ENCODE measurements around the gene PKDCC.

Gene PKDCC, protein sequence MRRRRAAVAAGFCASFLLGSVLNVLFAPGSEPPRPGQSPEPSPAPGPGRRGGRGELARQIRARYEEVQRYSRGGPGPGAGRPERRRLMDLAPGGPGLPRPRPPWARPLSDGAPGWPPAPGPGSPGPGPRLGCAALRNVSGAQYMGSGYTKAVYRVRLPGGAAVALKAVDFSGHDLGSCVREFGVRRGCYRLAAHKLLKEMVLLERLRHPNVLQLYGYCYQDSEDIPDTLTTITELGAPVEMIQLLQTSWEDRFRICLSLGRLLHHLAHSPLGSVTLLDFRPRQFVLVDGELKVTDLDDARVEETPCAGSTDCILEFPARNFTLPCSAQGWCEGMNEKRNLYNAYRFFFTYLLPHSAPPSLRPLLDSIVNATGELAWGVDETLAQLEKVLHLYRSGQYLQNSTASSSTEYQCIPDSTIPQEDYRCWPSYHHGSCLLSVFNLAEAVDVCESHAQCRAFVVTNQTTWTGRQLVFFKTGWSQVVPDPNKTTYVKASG

DNA sequence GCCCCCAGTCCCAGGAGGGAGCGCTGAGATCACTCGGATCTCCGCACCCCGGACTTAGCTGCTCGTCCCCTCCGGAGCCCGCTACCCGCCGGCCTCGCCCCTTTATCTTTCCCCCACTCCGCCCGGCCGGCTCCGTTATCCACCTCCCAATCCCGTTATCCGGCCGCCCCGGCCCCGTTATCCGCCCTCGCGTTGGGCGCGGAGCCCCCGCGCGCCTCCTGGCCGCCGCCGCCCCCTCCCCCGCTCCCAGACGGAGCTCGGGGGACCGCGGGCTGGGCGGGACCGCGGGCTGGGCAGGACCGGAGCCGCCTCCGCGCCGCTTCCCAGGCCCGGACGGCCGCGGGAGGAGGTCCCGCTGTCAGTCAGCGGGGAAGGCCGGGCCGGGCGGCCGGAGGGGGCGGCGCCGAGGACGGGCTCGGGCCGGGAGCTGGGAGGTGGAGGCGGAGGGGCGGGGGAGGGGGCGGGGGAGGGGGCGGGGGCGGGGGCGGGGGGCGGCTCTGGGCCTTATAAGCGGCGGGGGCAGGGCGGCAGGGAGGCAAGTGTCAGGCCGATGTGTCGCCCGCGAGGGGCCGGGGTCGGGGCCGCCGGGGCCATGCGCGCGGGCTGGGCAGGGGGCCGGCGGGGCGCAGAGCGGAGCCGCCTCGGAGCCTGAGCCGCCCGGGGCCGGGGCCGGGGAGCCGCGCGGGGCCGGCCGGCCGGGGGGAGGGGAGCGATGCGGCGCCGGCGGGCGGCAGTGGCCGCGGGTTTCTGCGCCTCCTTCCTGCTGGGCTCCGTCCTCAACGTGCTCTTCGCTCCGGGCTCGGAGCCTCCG, at the start of gene PKDCC:
PKDCC (plus strand) TSS at position 534 of the 811 bp plus-strand sequence; CDS start at position 713, 179 bp downstream.
- no peak for DNase-seq (ENCODE audit: low read depth)

DNA sequence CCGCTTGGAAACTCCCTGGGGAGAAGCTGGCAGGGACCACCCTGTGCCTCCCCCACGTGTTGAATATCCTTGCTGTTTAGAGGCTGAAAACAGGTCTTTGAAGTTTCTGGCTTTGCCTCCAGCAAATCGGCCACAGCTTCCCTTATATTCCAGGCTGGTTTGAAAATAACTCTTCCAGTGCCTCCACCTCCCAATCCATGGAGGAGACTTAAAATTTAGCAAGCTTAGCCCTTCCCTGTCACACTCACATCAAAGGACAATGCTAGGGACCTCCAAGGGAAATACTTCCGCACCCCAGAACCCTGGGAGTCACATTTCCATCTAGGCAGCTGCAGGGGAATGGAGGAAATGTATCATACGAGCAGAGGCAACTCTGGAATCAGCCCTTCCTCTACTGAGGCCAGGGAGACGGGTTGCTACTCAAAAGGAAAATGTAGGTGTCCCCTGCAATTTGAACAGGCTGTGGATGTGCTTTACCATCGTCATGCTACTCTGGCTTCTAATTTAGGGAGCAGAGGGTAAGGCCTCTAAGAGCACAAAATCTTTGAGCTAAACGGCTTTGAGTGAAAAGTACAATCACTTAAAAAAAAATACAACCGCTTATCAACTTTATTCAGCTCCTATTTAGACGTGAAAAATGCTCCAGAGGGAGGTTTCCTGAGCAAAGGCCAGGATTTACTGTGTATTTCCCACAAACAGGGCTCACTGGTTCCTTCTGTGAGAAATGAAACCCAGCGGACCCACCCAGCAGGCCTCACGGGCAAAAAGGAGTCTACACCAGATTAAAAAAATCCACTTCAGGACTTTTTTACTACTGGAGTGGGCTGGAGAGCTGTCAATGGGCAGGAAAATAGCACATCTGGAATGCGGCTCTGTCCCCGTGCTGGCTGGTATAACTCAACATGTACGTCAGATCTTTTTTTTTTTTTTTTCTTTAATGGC, 49.4 kb upstream of the PKDCC start:
- DNase-seq (ENCODE audit: low read depth) = no peak

DNA sequence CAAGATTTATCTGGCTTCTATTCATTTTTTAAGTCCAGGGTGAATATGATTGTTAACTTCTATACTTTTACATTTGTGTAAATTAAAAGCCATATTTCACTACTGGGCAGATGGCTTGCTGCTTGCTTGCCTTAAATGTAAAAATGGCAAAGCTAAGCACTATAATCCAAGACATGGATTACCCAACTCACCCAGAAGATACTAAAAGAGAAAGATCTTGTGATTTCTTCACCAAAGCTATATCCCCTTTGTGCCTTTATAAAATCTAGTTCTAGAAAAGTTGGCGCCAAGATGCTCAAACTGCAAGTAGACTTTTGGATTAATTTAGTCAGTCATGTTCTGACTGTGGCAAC, 48.7 kb upstream of the PKDCC start:
- DNase-seq (ENCODE audit: low read depth) = no peak

DNA sequence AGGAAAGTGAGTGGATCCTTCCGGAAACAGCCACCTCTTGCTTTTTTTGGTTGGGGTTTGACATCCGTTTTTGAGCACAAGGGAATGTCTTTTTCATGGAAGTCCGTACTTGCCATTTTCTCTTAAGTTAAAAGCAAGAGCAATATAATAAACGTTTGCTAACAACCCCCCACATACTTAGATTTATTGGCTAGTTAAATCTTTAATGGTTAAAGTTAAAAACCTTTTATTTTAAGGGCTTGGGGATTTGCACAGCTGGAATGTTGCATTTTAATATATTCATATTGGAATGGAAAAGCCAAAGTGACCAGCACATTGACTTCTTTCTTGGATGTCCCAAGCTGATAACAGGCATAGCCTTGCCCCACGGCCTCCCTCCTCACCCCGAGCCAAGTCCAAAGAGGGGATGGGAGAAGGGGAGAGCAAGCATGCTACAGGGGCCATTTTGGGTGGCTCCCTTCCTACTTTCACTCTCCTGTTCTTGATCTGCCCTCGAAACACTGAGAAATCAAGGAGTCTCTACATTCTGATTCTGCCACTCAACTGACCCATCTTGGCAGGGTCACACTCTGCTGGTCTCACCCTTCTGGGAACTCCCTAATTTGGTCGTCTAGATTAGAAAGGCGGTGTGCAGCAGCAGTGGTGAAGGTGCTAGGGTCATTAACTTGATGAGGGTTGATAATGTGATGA, 48.1 kb upstream of the PKDCC start:
- DNase-seq (ENCODE audit: low read depth) = no peak

DNA sequence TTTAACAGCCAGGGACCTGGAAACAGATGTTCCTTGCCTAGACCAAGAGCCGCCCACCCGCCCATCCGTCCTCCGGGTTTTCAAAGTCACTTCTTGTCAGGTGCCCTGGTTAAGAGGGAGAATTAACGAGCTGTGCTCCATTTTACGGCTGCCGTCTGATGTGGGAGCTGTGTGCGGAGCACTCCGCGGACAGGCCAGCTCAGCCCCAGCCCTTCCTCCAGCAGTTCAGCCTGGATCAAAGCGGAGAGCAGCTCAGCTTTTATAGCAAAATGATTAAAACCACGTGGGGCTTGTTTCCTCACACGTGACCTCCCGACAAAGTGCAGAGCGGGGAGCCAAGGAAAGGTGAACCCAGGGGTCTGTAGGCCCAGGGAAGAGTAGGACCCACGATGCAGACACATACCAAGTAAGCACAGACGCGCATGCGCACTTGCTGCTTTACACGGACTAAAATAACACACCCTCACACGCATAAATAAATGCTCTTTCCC, 46.1 kb upstream of the PKDCC start:
- no peak for DNase-seq (ENCODE audit: low read depth)

DNA sequence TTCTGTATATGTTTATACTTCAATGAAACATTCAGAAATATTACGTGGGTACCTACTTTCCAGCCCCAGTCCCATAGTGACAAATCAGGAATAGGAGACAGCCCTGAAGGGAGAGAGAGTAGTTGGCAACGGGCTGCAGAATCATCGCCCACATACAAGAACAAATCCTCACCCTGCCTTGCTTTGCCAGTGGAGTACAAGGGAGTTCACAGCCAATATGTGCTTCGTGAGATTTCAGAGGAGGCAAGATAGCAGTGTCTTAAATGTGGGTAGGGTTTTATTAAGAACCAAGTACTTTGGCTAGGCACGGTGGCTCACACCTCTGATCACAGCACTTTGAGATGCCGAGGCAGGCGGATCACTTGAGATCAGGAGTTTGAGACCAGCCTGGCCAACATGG, 40.3 kb upstream of the PKDCC start:
- DNase-seq (ENCODE audit: low read depth) = no peak

DNA sequence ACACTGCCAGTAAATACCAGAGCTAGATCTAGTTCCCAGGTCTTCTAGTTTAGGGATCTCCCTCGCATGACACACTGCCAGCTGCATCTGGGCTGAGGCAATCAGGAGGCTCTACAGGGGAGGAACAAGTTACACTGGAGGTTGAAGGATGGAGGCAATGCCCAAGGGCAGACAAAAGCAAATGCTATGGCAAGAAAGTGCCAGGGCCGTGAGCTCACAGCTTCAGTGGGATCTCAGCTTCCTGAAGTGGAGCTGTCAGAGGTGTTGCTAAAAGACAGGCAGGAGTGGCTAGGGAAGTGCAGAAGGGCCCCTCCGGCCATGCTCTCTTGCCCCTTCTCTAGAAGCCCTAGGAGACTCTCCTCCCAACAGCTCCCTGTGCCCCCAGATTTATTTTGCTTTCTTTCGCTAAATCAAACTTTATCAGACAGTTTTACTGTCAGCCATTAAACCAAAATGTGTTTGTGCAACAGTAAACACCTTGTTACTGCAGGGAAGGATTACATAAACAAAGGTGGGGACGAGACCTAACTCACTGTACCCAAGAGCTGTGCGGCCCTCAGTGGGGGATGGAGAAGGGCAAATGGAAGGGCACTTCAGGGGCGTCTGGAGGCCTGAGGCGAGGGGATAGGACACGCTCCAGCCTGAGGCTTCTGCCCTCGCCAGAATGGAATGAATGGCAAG, 39.4 kb upstream of the PKDCC start:
- DNase-seq (ENCODE audit: low read depth) = no peak

DNA sequence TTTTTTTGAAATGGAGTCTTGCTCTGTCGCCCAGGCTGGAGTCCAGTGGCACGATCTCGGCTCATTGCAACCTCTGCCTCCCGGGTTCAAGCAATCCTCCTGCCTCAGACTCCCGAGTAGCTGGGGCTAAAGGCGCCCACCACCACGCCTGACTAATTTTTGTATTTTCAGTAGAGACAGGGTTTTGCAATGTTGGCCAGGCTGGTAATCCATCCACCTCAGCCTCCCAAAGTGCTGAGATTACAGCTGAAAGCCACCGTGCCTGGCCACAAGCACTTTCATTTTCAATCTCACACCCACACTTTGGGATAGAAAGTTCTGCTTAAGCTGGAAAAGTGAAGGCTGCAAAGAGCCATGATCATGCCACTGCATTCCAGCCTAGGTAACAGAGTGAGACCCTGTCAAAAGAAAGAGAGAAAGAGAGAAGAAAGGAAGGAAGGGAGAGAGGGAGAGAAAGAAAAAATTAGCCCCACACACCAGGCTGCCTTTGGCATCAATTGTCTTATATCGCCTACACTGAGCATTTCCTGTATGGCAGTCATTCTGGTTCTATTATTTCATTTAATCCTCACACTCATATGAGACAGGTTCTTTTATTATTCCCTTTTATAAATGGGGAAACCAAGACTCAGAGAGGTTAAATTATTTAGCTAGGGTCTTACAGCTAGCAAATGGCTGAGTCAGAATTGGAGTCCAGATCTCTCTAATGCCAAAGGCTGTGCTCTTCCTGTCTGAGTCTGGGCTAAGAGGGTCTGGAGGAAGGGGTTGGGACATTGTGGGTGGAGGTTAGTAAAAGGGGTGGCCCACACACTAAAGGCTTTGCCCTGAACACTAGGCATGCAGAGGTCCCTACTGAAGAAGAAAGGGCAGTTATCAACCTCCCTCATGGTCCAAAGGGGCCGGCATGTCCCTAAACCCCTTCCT, 37.9 kb upstream of the PKDCC start:
- no peak for DNase-seq (ENCODE audit: low read depth)

DNA sequence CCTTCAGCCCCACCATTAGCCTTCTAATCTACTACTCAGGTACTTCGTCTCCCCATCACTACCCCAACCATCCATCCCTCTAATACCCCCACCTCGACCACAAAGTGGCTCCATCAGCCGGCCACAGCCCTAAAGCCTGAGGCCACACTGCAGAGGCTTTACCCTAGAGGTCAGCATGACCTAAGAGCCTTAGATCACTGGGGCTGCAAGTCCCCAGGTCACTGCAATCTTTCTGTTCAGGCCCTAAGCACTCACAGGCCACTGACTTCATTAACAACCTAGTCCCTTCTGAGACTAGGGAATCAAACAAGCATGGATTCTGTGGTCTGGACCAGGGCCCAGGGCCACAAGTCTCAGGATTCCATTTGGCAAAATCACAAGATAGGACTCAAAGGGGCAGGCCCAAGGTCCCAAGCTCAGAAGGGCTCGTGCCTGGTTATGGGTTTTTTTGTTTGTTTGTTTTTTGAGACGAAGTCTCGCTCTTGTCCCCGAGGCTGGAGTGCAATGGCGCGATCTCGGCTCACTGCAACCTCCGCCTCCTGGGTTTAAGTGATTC, 37.0 kb upstream of the PKDCC start:
- DNase-seq (ENCODE audit: low read depth) = no peak

DNA sequence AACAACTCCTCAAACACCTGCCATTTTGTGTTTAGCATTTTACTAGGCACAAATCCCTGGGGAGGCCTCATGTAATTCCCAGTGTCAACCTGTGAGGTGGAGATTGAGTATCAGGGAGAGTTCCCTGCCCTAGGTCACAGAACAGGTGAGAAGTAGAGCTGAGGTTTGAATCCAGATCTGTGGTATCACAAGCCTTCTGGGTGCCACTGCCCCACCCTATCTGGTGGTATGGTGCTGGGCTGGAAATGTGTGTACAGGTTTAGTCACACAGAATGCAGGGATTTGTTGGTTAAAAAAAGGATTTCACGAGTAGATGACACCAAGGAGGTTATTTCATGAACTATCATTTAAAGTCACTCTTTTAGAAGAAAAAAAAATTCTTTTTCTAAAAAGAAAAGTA, 35.7 kb upstream of the PKDCC start:
- DNase-seq (ENCODE audit: low read depth) = no peak

DNA sequence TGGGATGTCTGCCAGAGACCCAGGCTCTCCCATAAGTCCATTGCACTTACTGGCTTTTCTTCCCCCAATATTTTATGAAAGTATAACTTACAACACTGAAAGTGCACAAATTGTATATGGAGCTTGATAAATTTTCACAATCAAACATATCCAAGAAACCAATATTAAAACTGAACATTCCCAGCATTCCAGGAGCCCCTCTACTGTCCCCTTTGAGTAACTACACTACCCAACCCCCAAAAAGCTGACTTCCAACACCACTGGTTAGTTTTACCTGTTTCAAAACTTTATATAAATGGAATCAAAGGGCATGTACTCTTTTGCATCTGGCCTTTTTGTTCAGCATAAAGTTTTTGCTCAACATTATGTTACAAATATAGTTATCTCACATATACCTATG, 35.2 kb upstream of the PKDCC start:
- no peak for DNase-seq (ENCODE audit: low read depth)

DNA sequence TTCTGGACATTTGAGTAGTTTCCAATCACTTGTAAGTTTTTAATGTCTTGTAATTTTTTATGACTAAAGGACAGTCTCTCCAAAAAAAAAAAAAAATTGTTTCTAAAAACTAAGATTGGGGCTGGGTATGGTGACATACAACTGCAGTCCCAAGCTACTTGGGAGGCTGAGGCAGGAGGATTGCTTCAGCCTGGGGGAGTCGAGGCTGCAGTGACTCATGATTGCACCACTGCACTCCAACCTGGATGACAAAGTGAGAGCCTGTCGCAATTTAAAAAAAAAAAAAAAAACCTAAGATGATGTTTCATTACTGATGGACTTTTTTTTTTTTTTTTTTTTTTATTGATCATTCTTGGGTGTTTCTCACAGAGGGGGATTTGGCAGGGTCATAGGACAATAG, 34.4 kb upstream of the PKDCC start:
- no peak for DNase-seq (ENCODE audit: low read depth)

DNA sequence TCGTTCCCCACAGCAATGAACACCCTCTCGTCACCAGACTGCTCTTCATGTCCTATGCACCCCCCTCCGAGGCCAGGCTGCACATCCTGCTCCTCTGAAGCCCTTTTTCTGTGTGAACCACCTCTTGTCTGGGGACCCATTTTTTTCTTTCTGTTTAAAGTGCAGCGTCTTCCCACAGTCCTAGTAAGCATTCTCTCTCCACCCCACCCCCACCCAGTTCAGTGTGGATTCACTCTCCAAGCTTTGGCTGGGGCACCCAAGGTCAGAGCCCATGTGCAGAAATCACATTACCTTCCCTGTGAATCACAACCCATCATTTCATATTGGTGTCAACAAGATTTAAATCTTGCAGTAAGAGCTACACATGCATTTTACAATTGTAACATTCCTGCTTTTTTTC, 26.4 kb upstream of the PKDCC start:
- DNase-seq (ENCODE audit: low read depth) = no peak

DNA sequence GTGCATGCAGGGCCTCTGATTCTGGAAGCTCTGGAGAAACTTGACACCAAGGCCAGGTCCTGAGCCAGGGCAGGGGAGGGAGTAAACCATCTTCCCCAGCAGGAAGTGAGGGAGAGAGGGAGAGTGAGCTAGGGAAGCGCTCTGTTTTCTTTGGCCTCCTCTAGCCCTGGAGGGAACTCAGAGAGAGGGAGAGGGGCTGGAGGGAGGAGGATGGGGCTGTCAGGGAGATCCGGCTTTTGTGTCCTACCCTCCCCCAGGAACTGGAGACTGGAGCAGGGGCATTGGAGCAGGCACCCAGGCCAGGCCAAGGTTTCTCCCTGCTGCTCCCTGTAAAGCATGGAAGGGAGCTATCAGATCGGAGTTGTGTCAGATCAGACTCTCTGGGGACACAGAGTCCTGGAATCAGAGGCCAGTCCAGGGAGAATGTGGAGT, 22.7 kb upstream of the PKDCC start:
- no peak for DNase-seq (ENCODE audit: low read depth)

DNA sequence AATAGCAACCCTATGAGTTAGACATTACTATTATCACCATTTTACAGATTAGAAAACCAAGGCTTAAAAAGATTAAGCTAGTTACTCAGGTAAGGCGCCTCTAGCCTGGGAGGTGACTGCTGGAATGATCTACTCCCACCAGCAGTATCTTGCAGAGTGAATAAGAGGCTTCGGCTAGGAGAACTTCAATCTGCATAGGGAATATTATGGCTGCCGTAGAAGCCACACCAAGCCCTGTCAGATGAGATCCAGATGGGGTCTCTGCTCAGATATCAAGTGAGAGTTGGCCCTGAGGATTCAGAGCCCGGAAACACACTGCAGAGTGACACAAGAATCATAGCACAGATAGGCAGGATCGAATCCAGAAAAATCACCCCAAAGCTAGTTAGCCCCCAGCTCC, 21.5 kb upstream of the PKDCC start:
- no peak for DNase-seq (ENCODE audit: low read depth)

DNA sequence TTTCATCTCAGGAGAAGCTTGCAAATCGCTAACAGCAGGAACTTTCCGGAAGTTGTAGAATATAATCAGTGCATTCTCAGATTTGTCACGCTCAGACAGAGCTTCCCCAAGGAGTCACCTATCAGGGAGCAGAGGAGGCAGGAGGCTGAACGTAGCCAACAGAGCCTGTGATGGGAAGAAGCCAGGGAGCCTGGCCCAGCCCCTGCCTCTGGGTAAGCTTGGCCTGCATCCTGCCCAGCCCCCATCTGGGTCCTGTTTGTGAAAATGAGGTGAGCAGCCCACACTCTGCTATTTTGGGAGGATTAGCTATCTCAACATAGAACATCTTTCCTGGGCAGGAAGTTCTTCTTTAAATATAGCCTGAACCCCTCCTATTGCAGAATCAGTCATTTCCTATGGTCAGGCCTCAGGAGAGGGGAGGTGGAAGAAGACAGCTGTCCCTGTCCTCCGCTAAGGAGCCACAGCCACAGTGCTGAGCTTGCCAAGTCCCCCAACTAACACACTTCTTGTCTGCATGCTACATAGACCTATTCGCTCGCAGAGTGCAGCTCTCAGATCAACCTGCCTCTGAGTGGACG, 19.2 kb upstream of the PKDCC start:
- DNase-seq (ENCODE audit: low read depth) = no peak

DNA sequence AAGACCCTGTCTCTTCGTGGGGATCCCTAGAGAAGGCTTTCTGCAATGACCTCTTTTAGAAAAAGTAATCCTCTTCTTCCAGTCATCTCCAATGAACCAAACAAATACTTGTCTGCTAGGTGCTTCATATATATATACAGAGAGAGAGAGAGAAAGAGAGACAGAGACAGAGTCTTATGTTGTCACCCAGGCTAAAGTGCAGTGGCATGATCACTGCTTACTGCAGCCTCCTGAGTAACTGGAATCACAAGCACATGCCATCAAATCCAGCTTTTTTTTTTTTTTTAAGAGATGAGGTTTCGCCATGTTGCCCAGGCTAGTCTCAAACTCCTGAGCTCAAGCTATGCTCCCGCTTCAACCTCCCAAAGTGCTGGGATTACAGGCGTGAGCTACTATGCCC, 18.6 kb upstream of the PKDCC start:
- no peak for DNase-seq (ENCODE audit: low read depth)

DNA sequence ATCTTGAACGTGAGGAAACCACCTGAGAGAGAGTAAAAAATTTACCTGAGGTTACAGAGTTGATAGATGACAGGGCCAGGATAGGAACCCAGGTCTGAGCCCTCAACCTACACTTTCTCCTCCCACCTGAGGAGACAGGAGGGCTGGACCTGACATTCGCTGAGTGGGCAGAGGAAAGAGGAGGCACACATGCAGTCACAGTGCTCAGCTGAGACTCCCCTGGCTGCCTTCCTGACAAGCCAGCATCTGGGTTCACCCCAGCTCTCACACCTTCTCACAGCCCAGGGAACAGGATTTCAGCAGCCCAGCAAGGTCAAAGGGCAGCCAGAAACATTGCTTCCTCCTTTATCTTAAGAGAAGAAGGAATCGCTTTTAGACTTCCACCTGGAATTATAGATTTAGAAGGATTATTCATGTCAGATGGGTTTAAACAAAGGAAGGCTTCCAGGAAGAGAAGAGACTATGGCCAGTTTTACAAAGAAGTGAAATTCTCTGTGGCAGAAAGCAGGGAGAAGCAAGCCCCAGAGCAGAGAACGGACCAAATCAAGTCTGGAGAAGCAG, 18.1 kb upstream of the PKDCC start:
- DNase-seq (ENCODE audit: low read depth) = no peak

Data from stimulated activated CD4-positive, alpha-beta T cell treated with anti-CD3 and anti-CD28 coated beads, Interleukin-2, amount 100 ng/mL, for 4 hours (primary cell).